Loucy (cell line): ENCODE data around the gene ASIC2.

Source experiments
- H2AFZ ChIP-seq: fragments of 200-600 bp; sonication (generic); 2 replicates; pipeline ENCODE4 v1.6.0; 2016; ENCODE audit warnings: antibody characterized with exemption, mild to moderate bottlenecking, low read length, moderate library complexity
- H3F3A ChIP-seq: fragments of 200-600 bp; 2 replicates; pipeline ENCODE4 v1.6.0; 2016; ENCODE audit warnings: antibody characterized with exemption, low read depth, mild to moderate bottlenecking
- H3K27me3 ChIP-seq: fragments of 200-600 bp; sonication (generic); 2 replicates; pipeline ENCODE4 v1.6.1; 2014; ENCODE audit warnings: low read length, mild to moderate bottlenecking; ENCODE audit not compliant: insufficient read depth, poor library complexity, severe bottlenecking
- H3K36me3 ChIP-seq: fragments of 200-600 bp; sonication (generic); 2 replicates; pipeline ENCODE4 v1.6.1; 2016; ENCODE audit warnings: low read length; ENCODE audit not compliant: insufficient read depth
- H3K4me1 ChIP-seq: fragments of 200-600 bp; sonication (generic); 2 replicates; pipeline ENCODE4 v1.5.1; 2014; ENCODE audit warnings: low read length, mild to moderate bottlenecking; ENCODE audit not compliant: insufficient read depth, poor library complexity, severe bottlenecking
- H3K4me2 ChIP-seq: fragments of 200-600 bp; sonication (generic); 2 replicates; pipeline ENCODE4 v1.6.0; 2014; ENCODE audit warnings: antibody characterized with exemption, low read length, low read depth, mild to moderate bottlenecking; ENCODE audit not compliant: poor library complexity, severe bottlenecking
- H3K4me3 ChIP-seq: fragments of 200-600 bp; sonication (generic); 2 replicates; pipeline ENCODE4 v1.5.1; 2014; ENCODE audit warnings: low read length, mild to moderate bottlenecking, mixed read lengths; ENCODE audit not compliant: poor library complexity, severe bottlenecking
- H3K79me2 ChIP-seq: fragments of 200-600 bp; sonication (generic); 2 replicates; pipeline ENCODE4 v1.6.1; 2014; ENCODE audit warnings: low read length; ENCODE audit not compliant: insufficient read depth
- H3K9ac ChIP-seq: fragments of 200-600 bp; sonication (generic); 2 replicates; pipeline ENCODE4 v1.6.0; 2014; ENCODE audit warnings: mild to moderate bottlenecking, low read depth, low read length, moderate library complexity; ENCODE audit not compliant: poor library complexity, severe bottlenecking
- H3K9me2 ChIP-seq: fragments of 200-600 bp; sonication (generic); replicated peaks from 2 replicates; pipeline ENCODE4 v1.6.1; 2016; ENCODE audit warnings: low read depth, low read length, mixed read lengths
- H3K9me3 ChIP-seq: fragments of 200-600 bp; sonication (generic); 2 replicates; pipeline ENCODE4 v1.6.1; 2014; ENCODE audit warnings: mild to moderate bottlenecking, antibody characterized with exemption, low read length, low read depth; ENCODE audit not compliant: insufficient read depth
- H4K20me1 ChIP-seq: fragments of 200-600 bp; sonication (generic); 2 replicates; pipeline ENCODE4 v1.6.0; 2014; ENCODE audit warnings: antibody characterized with exemption, low read length, mild to moderate bottlenecking; ENCODE audit not compliant: insufficient read depth, poor library complexity, severe bottlenecking
- CTCF ChIP-seq: fragments of 200-600 bp; sonication (generic); conservative IDR thresholded peaks from 2 replicates; pipeline ENCODE4 v1.5.1; 2014; ENCODE audit warnings: mild to moderate bottlenecking, antibody characterized with exemption, low read length
- EZH2phosphoT487 ChIP-seq: fragments of 200-600 bp; IDR thresholded peaks from 2 replicates; pipeline ENCODE4 v1.6.1; 2018; ENCODE audit warnings: antibody characterized with exemption, mild to moderate bottlenecking, moderate library complexity, borderline replicate concordance

ASIC2 gene

DNA sequence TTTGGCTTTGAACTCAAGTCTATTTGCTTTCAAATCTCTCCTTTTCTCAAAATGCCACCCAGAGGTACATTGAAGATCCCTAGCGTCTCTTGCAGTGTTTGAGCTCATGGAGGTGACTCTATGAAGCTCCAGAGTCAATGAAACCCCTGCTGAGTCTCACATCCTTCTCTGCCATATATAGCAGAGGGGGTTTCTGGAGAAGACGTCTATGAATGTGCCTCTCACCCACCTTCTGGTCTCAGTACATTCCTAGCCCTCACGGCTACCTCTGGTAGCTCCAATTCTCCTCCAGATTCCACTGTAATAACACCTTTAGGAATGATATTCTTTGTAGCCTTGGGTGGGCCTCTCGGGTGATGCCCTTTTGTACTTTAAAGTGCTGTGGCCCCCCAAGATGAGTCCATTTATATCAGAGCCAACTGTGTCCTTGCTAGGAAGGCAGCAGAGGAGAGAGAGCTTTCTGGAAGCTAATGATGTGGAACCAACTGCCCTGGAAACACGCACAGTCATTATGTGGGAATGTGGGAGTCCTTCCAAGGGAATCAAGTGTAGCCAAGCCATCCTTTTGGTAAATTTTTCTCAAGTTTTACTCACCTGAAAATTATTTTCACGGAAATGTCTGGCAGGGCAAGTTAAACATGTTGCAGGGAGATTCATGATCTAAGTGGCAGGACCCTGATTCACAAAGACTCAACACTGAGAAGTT, 123.4 kb downstream of the ASIC2 start:
- Histone ChIP-seq H3K4me1 (no peaks in the 10 kb centered on the region), H3K9ac (no peak overlapping the region)

GRCh38 chr17:33167736-33168135, 125.4 kb downstream of the ASIC2 start:
- H2AFZ ChIP-seq, result no peak overlapping the region
- TF ChIP-seq EZH2phosphoT487 (no peak), CTCF (no peak)
- H3K4me3 ChIP-seq, result no peak overlapping the region
- no peaks in the 10 kb centered on the region for H3K36me3 ChIP-seq
- no peak overlapping the region for H3K4me2 ChIP-seq
- H3K4me1 ChIP-seq, result no peaks in the 10 kb centered on the region
- H4K20me1 ChIP-seq, result no peaks in the 10 kb centered on the region
- H3K9me2 ChIP-seq, result no peaks in the 10 kb centered on the region
- no peaks in the 10 kb centered on the region for H3K27me3 ChIP-seq
- H3K9ac ChIP-seq, result no peak overlapping the region
- H3F3A ChIP-seq, result no peaks in the 10 kb centered on the region
- H3K9me3 ChIP-seq, result no peaks in the 10 kb centered on the region; the same call in 1 of the 2 replicates
- H3K79me2 ChIP-seq, result no peaks in the 10 kb centered on the region

More for the DNA sequence above, 123.4 kb downstream of the ASIC2 start:
- Histone ChIP-seq H3F3A (no peaks in the 10 kb centered on the region), H3K4me3 (no peak overlapping the region), H2AFZ (no peak overlapping the region), H3K9me3 (no peaks in the 10 kb centered on the region; the same call in 1 of the 2 replicates), H3K27me3 (no peaks in the 10 kb centered on the region), H3K4me2 (no peak overlapping the region), H4K20me1 (no peaks in the 10 kb centered on the region), H3K79me2 (no peaks in the 10 kb centered on the region), H3K9me2 (no peaks in the 10 kb centered on the region), H3K36me3 (no peaks in the 10 kb centered on the region)
- no peak for TF ChIP-seq EZH2phosphoT487
- TF ChIP-seq CTCF, result no peak

GRCh38 chr17:33166472-33166871, 126.6 kb downstream of the ASIC2 start:
- Histone ChIP-seq H3K9me2 (no peaks in the 10 kb centered on the region), H3K36me3 (no peaks in the 10 kb centered on the region), H3K4me2 (no peak overlapping the region), H3K9me3 (no peaks in the 10 kb centered on the region; the same call in 1 of the 2 replicates), H3K4me3 (no peak overlapping the region), H3K9ac (no peak overlapping the region), H2AFZ (no peak overlapping the region), H4K20me1 (no peaks in the 10 kb centered on the region), H3F3A (no peaks in the 10 kb centered on the region), H3K27me3 (no peaks in the 10 kb centered on the region), H3K79me2 (no peaks in the 10 kb centered on the region), H3K4me1 (no peaks in the 10 kb centered on the region)
- TF ChIP-seq CTCF (no peak), EZH2phosphoT487 (no peak)
